IPS-18a (cell line): ENCODE data around the gene DIP2A.
"Not testable (repeated sequence)": the region's sequence is repeated elsewhere in the genome, so short reads cannot be mapped to it uniquely, and the experiment has no call there.

Source experiments
- H3K27ac ChIP-seq: one replicate; pipeline ENCODE4 v1.5.1; 2013; ENCODE audit warnings: low read length
- H3K27me3 ChIP-seq: one replicate; pipeline ENCODE4 v1.6.1; 2013; ENCODE audit warnings: mild to moderate bottlenecking, low read length; ENCODE audit not compliant: control insufficient read depth, insufficient read depth
- H3K36me3 ChIP-seq: one replicate; pipeline ENCODE4 v1.6.1; 2013; ENCODE audit warnings: low read depth, low read length; ENCODE audit not compliant: control insufficient read depth
- H3K4me1 ChIP-seq: one replicate; pipeline ENCODE4 v1.6.1; 2013; ENCODE audit warnings: low read depth, low read length; ENCODE audit not compliant: control insufficient read depth
- H3K4me3 ChIP-seq: one replicate; pipeline ENCODE4 v1.5.1; 2013; ENCODE audit warnings: low read length
- H3K9ac ChIP-seq: one replicate; pipeline ENCODE4 v1.6.1; 2013; ENCODE audit warnings: mild to moderate bottlenecking, low read length, moderate library complexity
- H3K9me3 ChIP-seq: one replicate; pipeline ENCODE4 v1.6.1; 2013; ENCODE audit warnings: low read depth, low read length; ENCODE audit not compliant: control insufficient read depth

Gene DIP2A

DNA sequence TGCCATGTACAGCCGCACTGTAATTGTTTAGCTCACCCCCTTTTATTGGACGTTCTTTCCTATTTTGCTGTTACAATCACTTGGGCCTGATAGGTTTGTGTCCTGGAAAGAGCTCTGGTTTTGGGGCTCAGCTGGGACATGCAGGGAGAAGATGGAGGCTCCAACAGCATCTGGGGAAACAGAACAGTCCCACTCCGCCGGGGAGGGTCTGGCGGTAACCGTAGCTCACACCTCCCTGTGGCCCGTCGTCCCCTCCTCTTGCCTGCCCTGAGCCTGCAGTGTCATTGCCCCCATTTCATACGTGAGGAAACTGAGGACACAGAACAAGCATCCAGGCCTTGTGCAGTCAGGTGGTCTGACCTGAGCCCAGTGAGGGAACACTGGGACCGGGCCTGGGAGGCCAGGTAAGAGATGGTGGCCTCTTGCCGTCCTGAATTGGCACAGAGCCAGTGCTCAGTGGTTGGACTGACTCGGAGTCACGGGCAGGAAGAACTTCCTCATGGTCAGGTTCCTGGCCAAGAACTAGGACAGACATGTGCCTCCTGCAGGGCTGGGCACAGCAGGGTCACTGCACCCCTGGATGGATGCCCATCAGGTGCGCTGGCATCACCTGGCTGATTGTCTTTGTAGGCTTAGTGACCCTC, 104.4 kb downstream of the DIP2A start:
- Histone ChIP-seq H3K9ac (no peak overlapping the region), H3K27ac (no peak overlapping the region), H3K27me3 (no peaks in the 10 kb centered on the region), H3K4me1 (no peaks in the 10 kb centered on the region), H3K36me3 (peaks cover 31% of the 10 kb centered on the region), H3K9me3 (no peaks in the 10 kb centered on the region), H3K4me3 (no peak overlapping the region)

GRCh38 chr21:46564391-46564790, 105.7 kb downstream of the DIP2A start:
- no peaks in the 10 kb centered on the region for H3K27me3 ChIP-seq
- no peak overlapping the region for H3K9ac ChIP-seq
- H3K36me3 ChIP-seq = peaks cover 31% of the 10 kb centered on the region

GRCh38 chr21:46567348-46567747, 108.7 kb downstream of the DIP2A start:
- H3K9me3 ChIP-seq = no peaks in the 10 kb centered on the region
- no peak overlapping the region for H3K9ac ChIP-seq
- H3K27ac ChIP-seq = no peak overlapping the region
- no peaks in the 10 kb centered on the region for H3K27me3 ChIP-seq
- H3K4me3 ChIP-seq = no peak overlapping the region
- no peaks in the 10 kb centered on the region for H3K4me1 ChIP-seq
- peaks cover 35% of the 10 kb centered on the region for H3K36me3 ChIP-seq

More at GRCh38 chr21:46564391-46564790, 105.7 kb downstream of the DIP2A start:
- no peak overlapping the region for H3K4me3 ChIP-seq
- no peaks in the 10 kb centered on the region for H3K4me1 ChIP-seq
- no peak overlapping the region for H3K27ac ChIP-seq
- no peaks in the 10 kb centered on the region for H3K9me3 ChIP-seq

- Histone ChIP-seq H3K4me3 (no peak overlapping the region), H3K9ac (no peak overlapping the region), H3K27me3 (no peaks in the 10 kb centered on the region), H3K36me3 (peaks cover 35% of the 10 kb centered on the region), H3K9me3 (no peaks in the 10 kb centered on the region), H3K27ac (no peak overlapping the region), H3K4me1 (no peaks in the 10 kb centered on the region)
These were observed 109.9 kb downstream of the DIP2A start for GRCh38 chr21:46568562-46568961.

GRCh38 chr21:46569081-46569480, 110.4 kb downstream of the DIP2A start:
- H3K27me3 ChIP-seq = no peaks in the 10 kb centered on the region
- H3K9ac ChIP-seq = no peak overlapping the region
- H3K27ac ChIP-seq = no peak overlapping the region
- no peaks in the 10 kb centered on the region for H3K4me1 ChIP-seq
- no peaks in the 10 kb centered on the region for H3K9me3 ChIP-seq
- peaks cover 32% of the 10 kb centered on the region for H3K36me3 ChIP-seq
- H3K4me3 ChIP-seq = no peak overlapping the region

GRCh38 chr21:46570119-46570518, 111.4 kb downstream of the DIP2A start:
- Histone ChIP-seq H3K36me3 (peaks cover 28% of the 10 kb centered on the region), H3K4me1 (no peaks in the 10 kb centered on the region), H3K9ac (no peak overlapping the region), H3K27ac (no peak overlapping the region), H3K4me3 (no peak overlapping the region), H3K27me3 (no peaks in the 10 kb centered on the region), H3K9me3 (no peaks in the 10 kb centered on the region)

GRCh38 chr21:46570631-46571030, 111.9 kb downstream of the DIP2A start:
- no peak overlapping the region for H3K4me3 ChIP-seq
- peaks cover 25% of the 10 kb centered on the region for H3K36me3 ChIP-seq
- no peak overlapping the region for H3K9ac ChIP-seq
- H3K27ac ChIP-seq = no peak overlapping the region
- no peaks in the 10 kb centered on the region for H3K4me1 ChIP-seq
- H3K9me3 ChIP-seq = no peaks in the 10 kb centered on the region
- H3K27me3 ChIP-seq = no peaks in the 10 kb centered on the region

DNA sequence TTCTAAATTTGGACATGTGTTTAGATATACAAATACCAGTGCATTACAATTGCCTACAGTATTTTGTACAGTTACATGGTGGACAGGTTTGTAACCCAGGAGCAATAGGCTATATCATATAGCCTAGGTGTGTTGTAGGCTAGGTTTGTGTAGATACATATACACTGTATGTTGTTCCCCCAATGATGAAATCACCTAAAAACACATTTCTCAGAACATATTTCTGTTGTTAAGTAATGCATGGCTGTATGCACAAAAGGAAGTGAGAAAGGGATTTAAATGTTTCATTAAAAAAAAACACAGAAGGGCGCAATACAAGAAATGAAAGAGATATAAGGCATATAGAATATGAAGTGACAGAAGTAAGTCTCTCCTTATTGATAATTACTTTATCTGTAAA, 114.2 kb downstream of the DIP2A start:
- Histone ChIP-seq H3K36me3 (peaks cover 4% of the 10 kb centered on the region), H3K4me1 (no peaks in the 10 kb centered on the region), H3K27me3 (no peaks in the 10 kb centered on the region), H3K27ac (no peak overlapping the region), H3K9me3 (no peaks in the 10 kb centered on the region), H3K4me3 (no peak overlapping the region), H3K9ac (no peak overlapping the region)

GRCh38 chr21:46577786-46578185, 119.1 kb downstream of the DIP2A start:
- H3K9me3 ChIP-seq, H3K9ac ChIP-seq: not testable (repeated sequence)

GRCh38 chr21:46579394-46579793, 120.7 kb downstream of the DIP2A start:
- H3K4me1 ChIP-seq, H3K27me3 ChIP-seq, H3K36me3 ChIP-seq, H3K27ac ChIP-seq, H3K9ac ChIP-seq, H3K4me3 ChIP-seq: not testable (repeated sequence)
- H3K9me3 ChIP-seq = peaks cover 15% of the 10 kb centered on the region

More at GRCh38 chr21:46577786-46578185, 119.1 kb downstream of the DIP2A start:
- H3K36me3 ChIP-seq, H3K4me1 ChIP-seq, H3K27me3 ChIP-seq, H3K27ac ChIP-seq, H3K4me3 ChIP-seq: not testable (repeated sequence)

GRCh38 chr21:46581780-46582307, 123.2 kb downstream of the DIP2A start:
- Histone ChIP-seq H3K27ac (no peak overlapping the region), H3K36me3 (no peaks in the 10 kb centered on the region), H3K9ac (no peak overlapping the region), H3K27me3 (no peaks in the 10 kb centered on the region), H3K9me3 (peaks cover 27% of the 10 kb centered on the region), H3K4me1 (no peaks in the 10 kb centered on the region), H3K4me3 (no peak overlapping the region)
